Activated CD4-positive, alpha-beta T cell treated with anti-CD3 and anti-CD28 coated beads, Interleukin-2, Interleukin-4, amounts not matched to agents 100 ng/mL and 50 ng/mL, durations not matched to agents 16 hours and 8 hours (primary cell): ENCODE measurements around the gene C14orf132.

Source experiments
- DNase-seq: peaks from one replicate; pipeline ENCODE4 v3.0.0-alpha.2; 2020; ENCODE audit warnings: low spot score

Gene C14orf132

GRCh38 chr14:96039633-96040311 is 610 bp downstream of the C14orf132 start:
- no peak for DNase-seq

DNA sequence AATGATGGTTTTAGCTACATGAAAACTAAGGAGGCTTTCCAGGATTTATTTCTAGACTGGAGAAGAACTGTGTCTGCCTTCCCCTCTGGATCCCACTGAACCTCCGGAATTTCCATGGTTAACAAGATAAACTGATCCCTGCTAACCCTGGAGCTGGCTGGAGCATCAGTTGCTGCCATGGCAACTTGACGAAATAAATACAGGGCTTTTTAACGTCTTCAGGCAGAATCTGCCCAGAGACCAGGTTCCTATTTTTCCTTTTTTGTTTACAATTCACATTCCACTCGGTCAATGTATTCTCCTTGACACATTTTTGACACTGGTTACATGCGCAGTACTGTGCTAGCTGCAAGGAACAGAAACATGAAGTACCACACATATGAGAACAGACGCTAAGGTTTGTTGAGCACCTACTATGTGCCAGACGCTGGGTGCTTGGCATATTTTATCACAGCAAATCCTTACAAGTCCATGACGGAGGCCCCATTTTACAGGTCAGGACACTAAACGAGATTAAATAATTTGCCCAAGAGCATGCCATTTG is 1.7 kb downstream of the C14orf132 start:
- DNase-seq = no peak

DNA sequence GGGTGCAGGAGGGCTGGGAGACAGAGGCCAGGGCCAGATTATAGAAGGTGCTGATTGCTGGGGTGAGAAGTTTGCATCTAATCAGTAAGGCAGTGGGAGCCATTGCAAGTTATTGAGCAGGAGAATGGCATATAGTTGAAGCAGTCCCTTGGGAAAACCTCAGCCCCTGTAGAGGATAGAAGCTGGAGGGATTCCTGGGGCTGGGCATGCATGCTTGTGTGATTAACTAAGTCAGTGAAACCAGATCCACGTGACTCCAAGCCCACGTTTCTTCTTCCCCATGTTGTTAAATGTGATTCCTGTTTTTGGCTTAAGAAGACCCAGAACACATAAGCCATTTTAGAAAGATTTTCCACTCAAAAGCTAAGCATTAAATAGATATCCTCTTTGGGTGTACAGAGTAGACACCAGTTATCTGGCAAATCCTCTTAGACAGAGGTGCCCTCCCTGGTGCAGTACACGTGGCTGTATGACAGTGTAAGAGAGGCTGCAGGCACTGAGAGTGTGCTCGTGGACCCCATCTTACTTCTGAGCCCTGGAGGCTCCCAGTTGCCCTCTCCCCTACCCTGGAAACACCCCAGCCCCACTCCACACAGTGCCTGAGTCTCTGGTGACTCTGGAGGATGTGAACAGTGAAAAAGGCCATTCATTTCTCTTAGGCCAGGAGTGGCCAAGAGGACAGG is 3.2 kb downstream of the C14orf132 start:
- DNase-seq = no peak

GRCh38 chr14:96046630-96047029 is 7.5 kb downstream of the C14orf132 start:
- no peak for DNase-seq

DNA sequence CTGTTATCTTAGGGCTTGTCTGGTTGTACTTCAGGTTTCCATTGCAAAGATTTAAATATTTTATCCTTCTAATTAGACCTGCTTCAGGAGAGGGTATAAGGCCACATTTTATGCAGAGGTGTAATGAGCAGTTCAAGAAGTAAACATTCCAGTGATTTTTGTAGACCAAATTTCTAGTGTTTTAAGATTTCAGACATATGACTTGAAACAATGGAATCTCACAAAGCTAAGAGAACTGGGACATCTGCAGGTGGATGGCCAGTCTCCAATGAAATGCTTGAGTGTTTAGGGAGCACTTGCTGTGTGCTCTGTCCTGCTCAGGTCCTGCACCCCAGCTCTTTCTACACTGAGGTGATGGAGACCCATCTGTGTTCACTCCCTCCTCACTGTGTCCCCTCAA is 7.9 kb downstream of the C14orf132 start:
- no peak for DNase-seq

DNA sequence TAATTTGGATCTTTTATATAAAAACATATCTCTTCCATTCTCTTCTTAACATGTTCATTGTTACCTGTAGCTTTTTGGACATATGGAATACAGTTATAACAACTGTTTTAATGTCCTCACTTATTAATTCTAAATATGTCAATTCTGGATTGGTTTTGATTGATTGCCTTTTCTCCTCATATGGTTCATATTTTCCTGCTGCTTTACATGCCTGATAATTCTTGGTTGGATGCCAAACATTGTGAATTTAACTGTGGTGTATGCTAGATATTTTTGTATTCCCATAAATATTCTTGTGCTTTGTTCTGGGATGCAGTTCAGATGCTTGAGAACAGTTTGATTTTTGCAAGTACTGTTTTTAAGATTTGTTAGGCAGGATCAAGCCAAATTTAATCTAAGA is 10.8 kb downstream of the C14orf132 start:
- DNase-seq = no peak

GRCh38 chr14:96050482-96050881 is 11.3 kb downstream of the C14orf132 start:
- no peak for DNase-seq

DNA sequence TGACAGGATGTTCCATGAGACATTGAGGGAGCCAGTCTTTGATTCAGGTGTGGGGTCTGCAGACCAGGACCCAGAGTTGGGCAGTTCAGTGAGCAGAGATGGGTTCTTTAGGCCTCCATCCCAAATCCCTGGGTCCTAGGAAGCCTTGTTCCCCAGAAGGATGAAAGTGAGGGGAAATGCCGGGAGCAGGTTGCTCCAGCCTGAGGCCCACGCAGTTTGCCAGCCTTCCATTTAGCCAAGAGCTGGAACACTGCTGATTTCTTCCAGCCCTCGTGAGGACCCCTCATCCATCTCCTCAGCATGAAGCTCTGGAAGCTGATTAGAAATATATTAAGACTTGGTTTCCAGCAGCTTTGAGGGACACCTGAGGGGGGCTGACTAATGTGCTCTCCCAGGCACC is 12.1 kb downstream of the C14orf132 start:
- DNase-seq = no peak

- no peak for DNase-seq
Observed at GRCh38 chr14:96051642-96052540, 12.7 kb downstream of the C14orf132 start.

DNA sequence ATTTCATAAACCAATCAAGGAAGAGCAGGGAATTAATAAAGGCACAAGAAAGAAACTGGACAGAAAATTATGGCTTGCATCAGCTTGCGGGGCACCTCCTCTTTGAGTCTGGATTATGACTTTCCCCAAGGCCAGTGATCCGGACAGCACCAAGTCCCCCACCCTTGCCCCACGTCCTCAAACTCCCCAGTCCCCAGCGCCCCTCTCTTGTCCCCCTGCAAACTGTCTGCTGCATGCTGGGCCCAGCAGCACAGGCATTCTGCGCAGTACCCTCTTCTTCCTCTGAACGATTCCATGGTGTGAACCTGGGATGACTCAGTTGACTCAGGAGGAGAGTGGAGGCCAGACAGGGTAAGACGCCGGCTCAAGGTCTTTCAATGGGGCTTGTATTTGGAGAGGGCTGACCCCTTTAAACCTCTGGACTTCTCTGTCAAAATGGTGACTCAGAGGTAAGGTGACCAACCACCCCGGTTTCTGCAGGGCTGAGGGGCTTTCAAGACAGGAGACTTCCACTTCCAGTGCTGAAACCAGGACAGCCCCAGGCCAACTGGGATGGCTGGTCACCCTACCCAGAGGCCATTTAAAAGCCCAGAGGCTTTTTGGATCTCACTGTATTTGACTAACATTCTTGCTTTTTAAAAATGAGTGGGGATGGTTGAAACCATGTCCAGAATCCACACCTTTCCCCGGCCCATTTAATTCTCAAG is 13.5 kb downstream of the C14orf132 start:
- DNase-seq = no peak

DNA sequence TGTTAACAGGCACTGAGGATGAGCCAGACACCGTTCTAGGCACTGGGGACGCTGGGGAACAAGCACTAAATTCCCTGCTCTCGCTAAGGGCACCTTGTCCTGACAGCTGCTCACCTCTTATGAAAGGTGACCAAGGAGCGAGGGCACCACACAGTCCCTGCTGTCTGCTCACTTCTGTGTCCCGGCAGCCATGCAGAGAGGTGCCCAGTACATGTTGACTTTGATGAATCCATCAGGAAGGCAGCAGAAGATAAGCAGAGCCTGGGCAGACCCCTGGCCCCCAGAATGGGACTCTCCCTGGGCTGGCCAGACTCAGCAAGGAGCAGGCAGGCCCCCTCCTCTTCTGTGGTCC is 14.1 kb downstream of the C14orf132 start:
- DNase-seq = no peak

- DNase-seq = no peak
Observed at GRCh38 chr14:96053600-96054381, 14.6 kb downstream of the C14orf132 start.

- DNase-seq = no peak
Observed at GRCh38 chr14:96054661-96055060, 15.5 kb downstream of the C14orf132 start.

GRCh38 chr14:96055065-96055752 is 16.0 kb downstream of the C14orf132 start:
- DNase-seq = no peak

DNA sequence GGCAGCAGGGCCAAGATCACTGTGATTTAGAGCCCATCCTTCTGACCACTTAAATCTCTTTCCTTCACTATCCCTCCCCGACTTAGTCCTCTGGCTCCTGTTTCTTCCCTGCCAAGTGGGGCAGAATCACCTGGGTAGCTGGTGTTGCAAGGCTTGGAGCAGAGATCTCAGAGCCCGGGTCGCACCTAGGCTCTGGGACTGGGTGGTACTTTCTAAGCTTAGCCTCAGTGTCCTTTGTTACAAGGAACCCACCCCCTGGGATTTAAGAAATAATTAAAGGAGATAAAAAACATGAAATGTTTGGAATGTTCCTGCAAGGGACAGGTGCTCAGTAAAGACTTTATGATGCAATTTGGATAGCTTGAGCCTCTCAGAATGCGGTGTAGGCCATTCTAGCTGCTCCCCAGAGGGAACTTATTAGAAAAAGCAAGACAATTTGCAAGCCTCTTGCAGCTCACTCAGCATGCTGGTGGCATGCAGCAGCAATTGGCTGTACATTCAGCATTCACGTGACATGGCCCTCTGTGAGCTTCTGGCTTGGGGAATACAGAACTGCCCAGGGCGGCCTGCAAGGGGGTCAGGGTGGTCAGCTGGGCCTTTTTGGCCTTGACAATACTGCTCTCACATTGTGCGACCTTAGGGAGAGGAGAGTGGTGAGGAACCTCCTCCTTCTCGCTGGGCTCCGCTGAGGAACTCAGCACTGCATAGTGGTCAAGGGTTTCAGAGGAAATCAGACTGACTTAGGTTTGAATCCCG is 16.8 kb downstream of the C14orf132 start:
- DNase-seq = no peak

- DNase-seq = no peak
Observed at GRCh38 chr14:96056509-96057422, 17.6 kb downstream of the C14orf132 start.

DNA sequence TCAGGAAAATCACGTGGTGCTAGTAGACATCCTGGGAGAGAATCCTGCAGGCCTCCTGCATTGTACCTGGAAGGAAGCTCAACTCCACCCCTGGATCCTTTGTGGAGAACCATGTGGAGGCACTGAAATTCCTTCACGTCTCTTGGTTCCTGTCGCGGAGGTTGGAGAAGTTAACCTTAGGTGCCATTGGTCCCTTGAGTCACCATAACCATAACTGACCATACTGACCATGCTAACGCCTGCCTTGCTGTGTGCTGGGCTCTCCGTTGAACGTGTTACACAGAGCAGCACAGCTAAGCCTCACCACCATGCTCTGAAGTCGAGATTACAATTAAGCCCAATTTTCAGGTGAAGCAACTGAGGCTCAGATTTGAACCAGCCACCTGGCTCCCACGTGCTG is 18.6 kb downstream of the C14orf132 start:
- no peak for DNase-seq

- DNase-seq = no peak
Observed at GRCh38 chr14:96058576-96059200, 19.5 kb downstream of the C14orf132 start.
